ENCODE measurements around the gene BIRC2.
A peak's percentile ranks its signal among the peaks of the same experiment; 100 is the strongest.
"Not testable (repeated sequence)": the region's sequence is repeated elsewhere in the genome, so short reads cannot be mapped to it uniquely, and the experiment has no call there.

The BIRC2 gene

GRCh38 chr11:102323542-102324251 lies 23.3 kb upstream of the BIRC2 start:
- no peak for DNase-seq

GRCh38 chr11:102325088-102325487 lies 21.9 kb upstream of the BIRC2 start:
- DNase-seq: no peak

- no peak for DNase-seq
These were observed 18.3 kb upstream of the BIRC2 start for GRCh38 chr11:102328748-102329147.

GRCh38 chr11:102330231-102330630 lies 16.8 kb upstream of the BIRC2 start:
- no peak for DNase-seq

GRCh38 chr11:102331341-102331740 lies 15.7 kb upstream of the BIRC2 start:
- DNase-seq: no peak

GRCh38 chr11:102332611-102332994 lies 14.4 kb upstream of the BIRC2 start:
- no peak for DNase-seq

GRCh38 chr11:102338479-102339010 lies 8.5 kb upstream of the BIRC2 start:
- DNase-seq: no peak

- DNase-seq: not testable (repeated sequence)
These were observed 5.7 kb upstream of the BIRC2 start for GRCh38 chr11:102341311-102341710.

GRCh38 chr11:102341844-102342318 lies 5.1 kb upstream of the BIRC2 start:
- peak; percentile 59 for DNase-seq

- DNase-seq: no peak
These were observed 3.2 kb upstream of the BIRC2 start for GRCh38 chr11:102343809-102344208.

- DNase-seq: no peak
These were observed 1.1 kb upstream of the BIRC2 start for GRCh38 chr11:102345904-102346303.

- DNase-seq: no peak
These were observed 612 bp upstream of the BIRC2 start for GRCh38 chr11:102346456-102346747.

GRCh38 chr11:102347462-102348370 lies 702 bp downstream of the BIRC2 start:
- no peak for DNase-seq

GRCh38 chr11:102357116-102357515 lies 10.1 kb downstream of the BIRC2 start:
- no peak for DNase-seq

- DNase-seq: no peak
These were observed 12.4 kb downstream of the BIRC2 start for GRCh38 chr11:102359372-102359771.

- DNase-seq: no peak
These were observed 13.7 kb downstream of the BIRC2 start for GRCh38 chr11:102360681-102361080.

- DNase-seq: no peak
These were observed 14.3 kb downstream of the BIRC2 start for GRCh38 chr11:102361086-102362031.

- no peak for DNase-seq
These were observed 18.0 kb downstream of the BIRC2 start for GRCh38 chr11:102364991-102365390.

- DNase-seq: no peak
These were observed 20.4 kb downstream of the BIRC2 start for GRCh38 chr11:102367364-102367763.

GRCh38 chr11:102368472-102368871 lies 21.5 kb downstream of the BIRC2 start:
- no peak for DNase-seq

- DNase-seq: not testable (repeated sequence)
These were observed 27.8 kb downstream of the BIRC2 start for GRCh38 chr11:102374633-102375424.

All from NCI-H510A (cell line).